Stomach (tissue), 9 donors: ENCODE results near the gene TES. TPM values are rescaled to one million over a fixed set of nuclear protein-coding genes. Genes with fewer than 3 reads are reported as not detected.

Experiments
- DNase-seq, 2 donors: peaks; one replicate each; pipeline versions ENCODE4 v3.0.0 to v3.0.0-alpha.2; 2013 to 2019
- H3K27ac ChIP-seq, 5 donors: fragments of 200-600 bp in 4 of 5; sonication (generic) in 4 of 5; one replicate each; pipeline ENCODE4 v1.5.1; 2013 to 2019; ENCODE audit warnings: mild to moderate bottlenecking in 1 of 5, moderate library complexity in 1 of 5
- H3K27me3 ChIP-seq, 3 donors: fragments of 200-600 bp; sonication (generic); one replicate each; pipeline ENCODE4 v1.5.1; 2017 to 2019; ENCODE audit warnings: mixed run types in 1 of 3
- H3K36me3 ChIP-seq, 4 donors: fragments of 200-600 bp; sonication (generic); 1 replicate in 3 of 4; 2 replicates in 1 of 4; pipeline ENCODE4 v1.5.1; 2016 to 2019
- H3K4me1 ChIP-seq, 4 donors: fragments of 200-600 bp; sonication (generic); one replicate each; pipeline ENCODE4 v1.5.1; 2016 to 2019
- H3K4me3 ChIP-seq, 4 donors: fragments of 200-600 bp; sonication (generic) in 3 of 4; one replicate each; pipeline ENCODE4 v1.5.1; 2016 to 2019; ENCODE audit warnings: mild to moderate bottlenecking in 1 of 4
- H3K9me3 ChIP-seq, 4 donors: fragments of 200-600 bp; sonication (generic); one replicate each; pipeline ENCODE4 v1.5.1; 2016 to 2019
- CTCF ChIP-seq, 7 experiments: fragments of 450-650 bp in 4 of 7; fragments of 200-600 bp in 3 of 7; sonication (generic) in 3 of 7; IDR thresholded peaks; one replicate each; pipeline ENCODE4 v1.5.1; 2016 to 2019; ENCODE audit warnings: antibody characterized with exemption in 7 of 7, control low read depth in 2 of 7, mild to moderate bottlenecking in 1 of 7
- EP300 ChIP-seq: sonication (generic); formaldehyde crosslinking; IDR thresholded peaks from one replicate; pipeline ENCODE4 v1.6.1; 2017; ENCODE audit warnings: antibody characterized with exemption
- POLR2A ChIP-seq, 4 donors: fragments of 450-650 bp; IDR thresholded peaks; one replicate each; pipeline ENCODE4 v1.6.1; 2016; ENCODE audit warnings: antibody characterized with exemption in 4 of 4, control low read depth in 2 of 4, mild to moderate bottlenecking in 1 of 4, moderate library complexity in 1 of 4
- POLR2AphosphoS5 ChIP-seq, 3 donors: sonication (generic); formaldehyde crosslinking; IDR thresholded peaks; one replicate each; pipeline ENCODE4 v1.6.1; 2016; ENCODE audit warnings: antibody characterized with exemption in 3 of 3
- WGBS, 5 donors: extraction: QIAGEN DNeasy Blood & Tissue Kit in 3 of 5; methylation state at CpG; one replicate each; pipeline versions ENCODE4 v1.1.5 to v1.1.7; 2013 to 2018; 5-methylcytosine and 5-hydroxymethylcytosine counted together
- intact Hi-C: fragments of 100-400 bp; cut with DNase I; formaldehyde crosslinking; loops from one replicate; pipeline ENCODE4 v1.15.1; 2023; ENCODE audit warnings: low total_unique reads
- polyA plus RNA-seq, 3 donors: library from polyadenylated mRNA; stranded (reverse); fragments of 200-250 nt; gene quantifications; one replicate each; pipeline ENCODE4 v1.2.3, GENCODE V29; 2013
- total RNA-seq, 5 donors: library from RNA; depleted of rRNA; stranded (reverse); fragments of >200 nt; gene quantifications; one replicate each; pipeline versions ENCODE4 v1.1.0 to v1.2.3, GENCODE V29; 2014 to 2016
- donor health status: healthy with polysubstance abuse.
- donor health status: Bipolar disorder and iron deficiency.
- donor health status: healthy.

The TES gene
- total and polyA plus RNA-seq, 8 donors: 46.0 to 191 (median 119) TPM

GRCh38 chr7:116305485-116306408 is 95.4 kb downstream of the TES start:
- H3K4me1 ChIP-seq: peaks cover 0 to 5% (median 0%) of the 10 kb centered on the region in 4 donors
- no peaks in the 10 kb centered on the region for H3K9me3 ChIP-seq
- H3K27me3 ChIP-seq: no peaks in the 10 kb centered on the region
- intact Hi-C loops: no loop called here
- H3K36me3 ChIP-seq: no peaks in the 10 kb centered on the region
- no peak overlapping the region for H3K4me3 ChIP-seq
- no peak overlapping the region for H3K27ac ChIP-seq
- 64 to 75% (median 69%) methylated on average over 5 of the region's 5 CpGs for WGBS, 5 donors
- DNase-seq: peak in 1 of 2 donors; percentile 30
- TF ChIP-seq POLR2A (IDR thresholded peaks at IDR 0.05) (no peak), EP300 (no peak), CTCF (IDR thresholded peaks at IDR 0.05) (no peak), POLR2AphosphoS5 (IDR thresholded peaks at IDR 0.05) (no peak)

- Histone ChIP-seq H3K27me3 (no peaks in the 10 kb centered on the region), H3K4me1 (peaks cover 0 to 5% (median 0%) of the 10 kb centered on the region in 4 donors), H3K4me3 (no peak overlapping the region), H3K36me3 (no peaks in the 10 kb centered on the region), H3K9me3 (no peaks in the 10 kb centered on the region), H3K27ac (no peak overlapping the region)
- DNase-seq: no peak
- WGBS, 5 donors: 67 to 76% (median 76%) methylated on average over 2 of the region's 2 CpGs
- intact Hi-C loops: no loop called here
- TF ChIP-seq CTCF (IDR thresholded peaks at IDR 0.05) (no peak), POLR2A (IDR thresholded peaks at IDR 0.05) (no peak), EP300 (no peak), POLR2AphosphoS5 (IDR thresholded peaks at IDR 0.05) (no peak)
Measured at GRCh38 chr7:116306409-116307048, 96.2 kb downstream of the TES start.

GRCh38 chr7:116307253-116307652 is 96.9 kb downstream of the TES start:
- intact Hi-C loops: no loop called here
- TF ChIP-seq EP300 (no peak), POLR2AphosphoS5 (IDR thresholded peaks at IDR 0.05) (no peak), CTCF (IDR thresholded peaks at IDR 0.05) (no peak), POLR2A (IDR thresholded peaks at IDR 0.05) (no peak)

More at GRCh38 chr7:116307253-116307652, 96.9 kb downstream of the TES start:
- peaks cover 0 to 5% (median 0%) of the 10 kb centered on the region in 4 donors for H3K4me1 ChIP-seq
- no peaks in the 10 kb centered on the region for H3K36me3 ChIP-seq
- H3K27ac ChIP-seq: no peak overlapping the region
- H3K27me3 ChIP-seq: no peaks in the 10 kb centered on the region
- no peaks in the 10 kb centered on the region for H3K9me3 ChIP-seq
- H3K4me3 ChIP-seq: no peak overlapping the region
- no peak for DNase-seq

Other genes with a start within 250 kb of the TES start
- 10 to 100 TPM in 1 of 5 donors, 1 to 10 TPM in 2, under 1 TPM in 2; 0.45 to 28.4 (median 2.8) TPM for gene TFEC, start 179.8 kb upstream of the TES start, total RNA-seq
- gene TFEC, start 179.8 kb upstream of the TES start, polyA plus RNA-seq: 1 to 10 TPM in 1 of 3 donors, under 1 TPM in 2; 0.25 to 1.4 (median 0.76) TPM